Measurements from ENCODE around the gene ZNF627.
A peak's percentile ranks its signal among the peaks of the same experiment; 100 is the strongest.

DNA sequence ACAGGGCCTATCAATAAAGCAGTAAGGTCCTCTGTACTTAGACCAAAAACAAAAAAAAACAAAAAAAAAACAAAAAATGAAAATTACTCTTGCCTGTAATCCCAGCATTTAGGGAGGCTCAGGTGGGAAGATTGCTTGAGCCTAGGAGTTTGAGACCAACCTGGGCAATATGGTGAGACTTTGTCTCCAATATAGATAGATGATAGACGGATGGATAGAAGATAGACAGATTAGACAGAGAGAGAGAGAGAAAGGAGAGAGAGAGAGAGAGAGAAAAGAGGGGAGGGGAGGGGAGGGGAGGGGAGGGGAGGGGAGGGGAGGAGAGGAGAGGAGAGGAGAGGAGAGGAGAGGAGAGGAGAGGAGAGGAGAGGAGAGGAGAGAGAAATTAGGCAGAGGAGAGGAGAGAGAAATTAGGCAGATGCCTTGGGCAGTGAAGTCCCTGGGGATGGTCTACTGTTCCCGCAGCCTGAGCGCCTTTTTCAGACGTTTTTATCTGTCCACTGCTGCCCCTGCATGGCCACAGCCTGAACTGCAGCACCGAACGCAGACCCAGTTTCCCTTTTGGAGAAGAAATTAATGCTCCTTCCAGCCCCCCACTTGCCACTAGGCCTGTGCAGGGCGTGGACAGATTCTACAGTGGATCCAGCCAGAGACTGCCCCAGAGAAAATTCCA is 9.8 kb upstream of the ZNF627 start:
- TF ChIP-seq ZNF513 (tag by site-specific recombination; IDR thresholded peaks at IDR 0.05) (no peak), PRDM10 (tag by site-specific recombination; IDR thresholded peaks at IDR 0.05) (no peak), ZFHX2 (tag by site-specific recombination; conservative IDR thresholded peaks at IDR 0.05) (no peak), ZBTB8A (tag by site-specific recombination; IDR thresholded peaks at IDR 0.05) (no peak), HOXA7 (CRISPR knock-in tag; IDR thresholded peaks at IDR 0.05; ENCODE audit: borderline replicate concordance) (no peak), ZNF416 (tag by site-specific recombination; IDR thresholded peaks at IDR 0.05) (no peak)
- TF ChIP-seq, protein P1, sequence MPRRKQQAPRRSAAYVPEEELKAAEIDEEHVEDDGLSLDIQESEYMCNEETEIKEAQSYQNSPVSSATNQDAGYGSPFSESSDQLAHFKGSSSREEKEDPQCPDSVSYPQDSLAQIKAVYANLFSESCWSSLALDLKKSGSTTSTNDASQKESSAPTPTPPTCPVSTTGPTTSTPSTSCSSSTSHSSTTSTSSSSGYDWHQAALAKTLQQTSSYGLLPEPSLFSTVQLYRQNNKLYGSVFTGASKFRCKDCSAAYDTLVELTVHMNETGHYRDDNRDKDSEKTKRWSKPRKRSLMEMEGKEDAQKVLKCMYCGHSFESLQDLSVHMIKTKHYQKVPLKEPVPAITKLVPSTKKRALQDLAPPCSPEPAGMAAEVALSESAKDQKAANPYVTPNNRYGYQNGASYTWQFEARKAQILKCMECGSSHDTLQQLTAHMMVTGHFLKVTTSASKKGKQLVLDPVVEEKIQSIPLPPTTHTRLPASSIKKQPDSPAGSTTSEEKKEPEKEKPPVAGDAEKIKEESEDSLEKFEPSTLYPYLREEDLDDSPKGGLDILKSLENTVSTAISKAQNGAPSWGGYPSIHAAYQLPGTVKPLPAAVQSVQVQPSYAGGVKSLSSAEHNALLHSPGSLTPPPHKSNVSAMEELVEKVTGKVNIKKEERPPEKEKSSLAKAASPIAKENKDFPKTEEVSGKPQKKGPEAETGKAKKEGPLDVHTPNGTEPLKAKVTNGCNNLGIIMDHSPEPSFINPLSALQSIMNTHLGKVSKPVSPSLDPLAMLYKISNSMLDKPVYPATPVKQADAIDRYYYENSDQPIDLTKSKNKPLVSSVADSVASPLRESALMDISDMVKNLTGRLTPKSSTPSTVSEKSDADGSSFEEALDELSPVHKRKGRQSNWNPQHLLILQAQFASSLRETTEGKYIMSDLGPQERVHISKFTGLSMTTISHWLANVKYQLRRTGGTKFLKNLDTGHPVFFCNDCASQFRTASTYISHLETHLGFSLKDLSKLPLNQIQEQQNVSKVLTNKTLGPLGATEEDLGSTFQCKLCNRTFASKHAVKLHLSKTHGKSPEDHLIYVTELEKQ (tag by site-specific recombination; IDR thresholded peaks at IDR 0.05; ENCODE audit: borderline replicate concordance): no peak
- TF ChIP-seq, protein P2, sequence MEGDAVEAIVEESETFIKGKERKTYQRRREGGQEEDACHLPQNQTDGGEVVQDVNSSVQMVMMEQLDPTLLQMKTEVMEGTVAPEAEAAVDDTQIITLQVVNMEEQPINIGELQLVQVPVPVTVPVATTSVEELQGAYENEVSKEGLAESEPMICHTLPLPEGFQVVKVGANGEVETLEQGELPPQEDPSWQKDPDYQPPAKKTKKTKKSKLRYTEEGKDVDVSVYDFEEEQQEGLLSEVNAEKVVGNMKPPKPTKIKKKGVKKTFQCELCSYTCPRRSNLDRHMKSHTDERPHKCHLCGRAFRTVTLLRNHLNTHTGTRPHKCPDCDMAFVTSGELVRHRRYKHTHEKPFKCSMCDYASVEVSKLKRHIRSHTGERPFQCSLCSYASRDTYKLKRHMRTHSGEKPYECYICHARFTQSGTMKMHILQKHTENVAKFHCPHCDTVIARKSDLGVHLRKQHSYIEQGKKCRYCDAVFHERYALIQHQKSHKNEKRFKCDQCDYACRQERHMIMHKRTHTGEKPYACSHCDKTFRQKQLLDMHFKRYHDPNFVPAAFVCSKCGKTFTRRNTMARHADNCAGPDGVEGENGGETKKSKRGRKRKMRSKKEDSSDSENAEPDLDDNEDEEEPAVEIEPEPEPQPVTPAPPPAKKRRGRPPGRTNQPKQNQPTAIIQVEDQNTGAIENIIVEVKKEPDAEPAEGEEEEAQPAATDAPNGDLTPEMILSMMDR (tag by site-specific recombination; IDR thresholded peaks at IDR 0.05): peak; percentile 62
